ENCODE results near the gene C2CD4A. TPM values are rescaled to one million over a fixed set of nuclear protein-coding genes. Genes with fewer than 3 reads are reported as not detected.

The C2CD4A gene
- polyA plus RNA-seq, 1 of the 3 experiments (the other 2 are of a cell fraction) = not detected

DNA sequence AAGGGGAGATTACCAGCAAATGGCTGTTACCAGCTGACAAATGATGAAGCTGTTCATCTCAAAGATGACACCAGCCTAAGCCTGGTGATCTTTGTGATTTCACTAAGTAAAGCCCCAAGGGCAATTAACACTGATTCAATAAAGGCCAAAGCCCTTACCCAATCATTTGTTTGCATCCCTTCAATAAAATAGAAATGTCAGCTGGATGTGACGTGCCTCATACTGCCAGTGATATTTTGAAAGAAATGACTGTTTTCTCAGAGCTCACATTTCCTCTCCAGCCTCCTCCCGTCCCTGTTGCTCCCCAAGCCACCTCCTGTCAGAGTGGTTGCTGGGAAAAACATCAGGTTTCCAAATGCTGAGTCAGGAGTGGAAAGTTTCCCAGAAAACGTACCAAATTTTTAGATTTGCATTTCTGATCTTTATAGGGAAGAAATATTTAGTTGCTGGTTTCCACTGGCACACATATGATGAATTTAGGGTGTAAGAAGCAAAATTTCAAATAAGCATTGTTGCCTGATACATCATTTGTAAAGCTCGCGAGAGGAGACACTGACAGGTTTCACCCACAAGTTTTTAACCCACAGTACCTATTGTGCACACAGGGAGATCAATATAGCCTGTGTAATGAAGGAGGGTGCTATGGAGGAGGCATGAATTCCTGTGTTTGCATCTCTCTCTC is 21.0 kb downstream of the C2CD4A start (continued):
- TF ChIP-seq, protein P1, sequence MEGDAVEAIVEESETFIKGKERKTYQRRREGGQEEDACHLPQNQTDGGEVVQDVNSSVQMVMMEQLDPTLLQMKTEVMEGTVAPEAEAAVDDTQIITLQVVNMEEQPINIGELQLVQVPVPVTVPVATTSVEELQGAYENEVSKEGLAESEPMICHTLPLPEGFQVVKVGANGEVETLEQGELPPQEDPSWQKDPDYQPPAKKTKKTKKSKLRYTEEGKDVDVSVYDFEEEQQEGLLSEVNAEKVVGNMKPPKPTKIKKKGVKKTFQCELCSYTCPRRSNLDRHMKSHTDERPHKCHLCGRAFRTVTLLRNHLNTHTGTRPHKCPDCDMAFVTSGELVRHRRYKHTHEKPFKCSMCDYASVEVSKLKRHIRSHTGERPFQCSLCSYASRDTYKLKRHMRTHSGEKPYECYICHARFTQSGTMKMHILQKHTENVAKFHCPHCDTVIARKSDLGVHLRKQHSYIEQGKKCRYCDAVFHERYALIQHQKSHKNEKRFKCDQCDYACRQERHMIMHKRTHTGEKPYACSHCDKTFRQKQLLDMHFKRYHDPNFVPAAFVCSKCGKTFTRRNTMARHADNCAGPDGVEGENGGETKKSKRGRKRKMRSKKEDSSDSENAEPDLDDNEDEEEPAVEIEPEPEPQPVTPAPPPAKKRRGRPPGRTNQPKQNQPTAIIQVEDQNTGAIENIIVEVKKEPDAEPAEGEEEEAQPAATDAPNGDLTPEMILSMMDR (IDR thresholded peaks at IDR 0.05) = no peak
- TF ChIP-seq SMC3 (IDR thresholded peaks at IDR 0.05; ENCODE audit: low read depth, low read length) (no peak), EP300 (IDR thresholded peaks at IDR 0.05; ENCODE audit: borderline replicate concordance in 1 of 2, low read depth in 1 of 2, low read length in 1 of 2) (peak in 1 of 2 experiments; percentile 92; a peak in 2 of 4 replicates), MEF2A (IDR thresholded peaks at IDR 0.05; ENCODE audit: borderline replicate concordance, low read depth) (no peak), TEAD4 (IDR thresholded peaks at IDR 0.05; ENCODE audit: borderline replicate concordance, insufficient read depth) (no peak), FOSL2 (IDR thresholded peaks at IDR 0.05; ENCODE audit: borderline replicate concordance, low read depth) (no peak), TAF1 (IDR thresholded peaks at IDR 0.05; ENCODE audit: borderline replicate concordance, low read depth, low read length) (no peak)
- TF ChIP-seq, protein P2, sequence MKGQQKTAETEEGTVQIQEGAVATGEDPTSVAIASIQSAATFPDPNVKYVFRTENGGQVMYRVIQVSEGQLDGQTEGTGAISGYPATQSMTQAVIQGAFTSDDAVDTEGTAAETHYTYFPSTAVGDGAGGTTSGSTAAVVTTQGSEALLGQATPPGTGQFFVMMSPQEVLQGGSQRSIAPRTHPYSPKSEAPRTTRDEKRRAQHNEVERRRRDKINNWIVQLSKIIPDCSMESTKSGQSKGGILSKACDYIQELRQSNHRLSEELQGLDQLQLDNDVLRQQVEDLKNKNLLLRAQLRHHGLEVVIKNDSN (IDR thresholded peaks at IDR 0.05; ENCODE audit: borderline replicate concordance, low read depth) = no peak

DNA sequence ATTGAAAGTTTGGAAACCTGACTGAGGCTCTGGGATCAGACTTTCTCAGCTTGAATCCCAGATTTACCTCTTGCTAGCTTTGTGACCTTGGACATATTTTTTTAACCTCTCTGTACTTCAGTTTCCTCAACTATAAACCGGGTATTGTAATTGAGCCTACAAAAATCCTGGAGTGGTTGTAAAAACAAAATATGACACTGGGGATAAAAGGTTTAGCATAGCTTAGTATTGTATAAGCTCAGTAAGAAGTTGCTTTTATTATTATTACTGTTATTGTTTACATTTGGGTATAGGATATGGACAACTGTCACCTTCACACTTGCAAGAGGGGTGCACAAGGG is 21.5 kb downstream of the C2CD4A start:
- Histone ChIP-seq H3K9me2 (no peaks in the 10 kb centered on the region), H3K27me3 (ENCODE audit: insufficient read depth) (no peaks in the 10 kb centered on the region), H3K9ac (no peak overlapping the region), H3K4me2 (no peak overlapping the region), H4K20me1 (ENCODE audit: insufficient read depth) (no peaks in the 10 kb centered on the region), H2AFZ (ENCODE audit: low read depth) (no peak overlapping the region), H3K79me2 (ENCODE audit: insufficient read depth) (no peaks in the 10 kb centered on the region), H3F3A (replicated peaks; ENCODE audit: insufficient read depth) (no peaks in the 10 kb centered on the region), H3K27ac (ENCODE audit: low read depth in 2 of 2, low read length in 1 of 2) (peak overlapping the region in 1 of 2 experiments; percentile 93; a peak in 2 of 4 replicates), H3K4me1 (ENCODE audit: control insufficient read depth in 1 of 2, insufficient read depth in 2 of 2, low read depth in 1 of 2, low read length in 1 of 2) (peaks cover 3 to 18% of the 10 kb centered on the region in 2 experiments; a peak in 2 of 4 replicates), H3K4me3 (ENCODE audit: low read depth in 2 of 2, low read length in 1 of 2) (no peak overlapping the region), H3K36me3 (replicated peaks in 1 of 2; ENCODE audit: control insufficient read depth in 1 of 2, insufficient read depth in 2 of 2, low read length in 1 of 2) (no peaks in the 10 kb centered on the region), H3K9me3 (no peaks in the 10 kb centered on the region)
- ChIA-PET CTCF (interaction anchor here (0.6 to 2.3 kb wide), 7 partner anchors 10 to 359 kb away, joined by 3 to 14 read pairs (median 5); no protein-coding TSS in a partner anchor), POLR2A (interaction anchor here (1.5 kb wide), 1 partner anchor 22 kb away, joined by 15 read pairs; no protein-coding TSS in a partner anchor)
- TF ChIP-seq, protein P2 (IDR thresholded peaks at IDR 0.05; ENCODE audit: borderline replicate concordance, low read depth) = no peak
- TF ChIP-seq EZH2phosphoT487 (IDR thresholded peaks at IDR 0.05; ENCODE audit: borderline replicate concordance, low read depth) (no peak), RAD21 (IDR thresholded peaks at IDR 0.05; ENCODE audit: low read length) (no peak)
- DNase-seq = no peak
- 64% methylated on average over 1 of the region's 1 CpG for WGBS (ENCODE audit: low lambda C conversion rate)

Data from SK-N-SH (cell line).